GM12801 (cell line): ENCODE data around the gene CARD14.

Experiments
- TF ChIP-seq, protein P1 (sequence below): IDR thresholded peaks from one replicate; pipeline ENCODE4 v1.5.1; 2011; ENCODE audit warnings: control low read depth; ENCODE audit not compliant: insufficient read length; ENCODE audit errors: extremely low read depth

The CARD14 gene

DNA sequence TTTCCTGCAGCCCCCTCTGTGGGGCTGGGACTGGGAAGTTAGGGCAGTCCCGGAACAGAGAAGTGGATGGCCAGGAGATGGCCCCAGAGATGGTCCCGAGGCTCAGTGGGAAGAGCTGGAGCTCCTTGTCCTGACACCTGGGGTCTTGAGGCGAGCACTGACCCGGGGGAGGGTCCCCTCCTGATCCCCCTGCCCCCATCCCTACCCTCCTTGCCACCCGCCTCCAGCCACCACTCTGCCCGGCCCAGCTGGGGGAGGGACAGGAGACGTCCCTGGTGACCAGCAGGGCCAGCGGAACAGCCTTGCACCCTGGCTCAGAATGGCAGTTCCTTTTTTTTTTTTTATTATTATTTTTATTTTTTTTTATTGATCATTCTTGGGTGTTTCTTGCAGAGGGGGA, 76.9 kb downstream of the CARD14 start:
- TF ChIP-seq, protein P1, sequence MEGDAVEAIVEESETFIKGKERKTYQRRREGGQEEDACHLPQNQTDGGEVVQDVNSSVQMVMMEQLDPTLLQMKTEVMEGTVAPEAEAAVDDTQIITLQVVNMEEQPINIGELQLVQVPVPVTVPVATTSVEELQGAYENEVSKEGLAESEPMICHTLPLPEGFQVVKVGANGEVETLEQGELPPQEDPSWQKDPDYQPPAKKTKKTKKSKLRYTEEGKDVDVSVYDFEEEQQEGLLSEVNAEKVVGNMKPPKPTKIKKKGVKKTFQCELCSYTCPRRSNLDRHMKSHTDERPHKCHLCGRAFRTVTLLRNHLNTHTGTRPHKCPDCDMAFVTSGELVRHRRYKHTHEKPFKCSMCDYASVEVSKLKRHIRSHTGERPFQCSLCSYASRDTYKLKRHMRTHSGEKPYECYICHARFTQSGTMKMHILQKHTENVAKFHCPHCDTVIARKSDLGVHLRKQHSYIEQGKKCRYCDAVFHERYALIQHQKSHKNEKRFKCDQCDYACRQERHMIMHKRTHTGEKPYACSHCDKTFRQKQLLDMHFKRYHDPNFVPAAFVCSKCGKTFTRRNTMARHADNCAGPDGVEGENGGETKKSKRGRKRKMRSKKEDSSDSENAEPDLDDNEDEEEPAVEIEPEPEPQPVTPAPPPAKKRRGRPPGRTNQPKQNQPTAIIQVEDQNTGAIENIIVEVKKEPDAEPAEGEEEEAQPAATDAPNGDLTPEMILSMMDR = no peak

DNA sequence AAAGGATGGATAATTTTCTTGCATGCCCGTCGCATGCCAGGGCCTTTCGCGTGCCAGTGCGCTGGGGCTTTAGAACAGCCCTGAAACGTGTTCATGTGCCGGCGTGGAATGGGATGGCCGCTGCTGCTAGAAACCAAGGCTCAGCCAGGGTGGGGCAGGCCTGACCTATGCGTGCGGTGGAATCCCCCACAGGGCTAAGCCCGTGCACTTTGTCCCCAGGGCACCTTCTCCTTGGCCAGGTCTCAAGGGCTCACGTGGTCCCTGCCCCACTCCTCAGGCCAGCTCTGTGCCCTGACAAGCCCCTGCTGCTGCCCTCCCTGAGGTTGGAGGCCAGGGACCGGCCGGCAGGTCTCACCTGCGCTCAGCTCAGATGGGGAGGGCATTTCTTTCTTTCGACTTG, 77.7 kb downstream of the CARD14 start:
- TF ChIP-seq, protein P1 = no peak

DNA sequence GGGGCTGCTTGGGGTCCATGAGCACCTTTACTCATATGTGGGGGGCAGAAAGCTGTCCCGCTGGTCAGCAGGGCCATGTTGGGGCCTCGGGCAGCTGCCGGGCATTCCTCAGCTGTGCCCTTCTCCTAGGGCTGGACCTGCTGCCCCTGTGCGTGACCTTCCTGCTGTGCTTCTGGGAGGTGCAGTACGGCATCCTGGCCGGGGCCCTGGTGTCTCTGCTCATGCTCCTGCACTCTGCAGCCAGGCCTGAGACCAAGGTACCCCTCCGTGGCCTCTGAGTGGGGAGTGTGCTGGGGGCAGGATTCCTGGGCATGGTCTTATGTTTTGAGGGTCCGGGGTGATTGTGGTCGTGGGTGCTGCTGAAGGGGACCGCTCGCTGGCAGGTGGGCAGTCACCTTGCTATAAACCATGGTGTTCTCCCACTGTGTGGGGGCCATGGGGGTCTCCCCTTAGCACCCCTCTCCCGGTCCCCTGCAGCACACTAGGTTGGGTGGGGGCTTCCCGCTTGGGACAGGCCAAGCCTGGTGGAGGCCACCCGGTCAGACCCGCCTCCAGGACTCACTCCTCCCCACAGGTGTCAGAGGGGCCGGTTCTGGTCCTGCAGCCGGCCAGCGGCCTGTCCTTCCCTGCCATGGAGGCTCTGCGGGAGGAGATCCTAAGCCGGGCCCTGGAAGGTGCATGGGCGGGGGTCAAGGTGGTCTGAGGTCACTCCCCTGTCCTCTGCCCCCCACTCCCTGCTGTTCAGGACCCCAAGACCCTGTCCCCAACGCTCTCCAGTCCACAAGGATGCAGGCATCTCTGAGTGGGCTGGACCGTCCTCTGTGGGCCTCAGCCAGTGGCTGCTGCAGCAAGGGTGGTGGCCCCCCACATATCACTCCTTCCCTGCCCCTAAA, 78.4 kb downstream of the CARD14 start:
- TF ChIP-seq, protein P1 = no peak

DNA sequence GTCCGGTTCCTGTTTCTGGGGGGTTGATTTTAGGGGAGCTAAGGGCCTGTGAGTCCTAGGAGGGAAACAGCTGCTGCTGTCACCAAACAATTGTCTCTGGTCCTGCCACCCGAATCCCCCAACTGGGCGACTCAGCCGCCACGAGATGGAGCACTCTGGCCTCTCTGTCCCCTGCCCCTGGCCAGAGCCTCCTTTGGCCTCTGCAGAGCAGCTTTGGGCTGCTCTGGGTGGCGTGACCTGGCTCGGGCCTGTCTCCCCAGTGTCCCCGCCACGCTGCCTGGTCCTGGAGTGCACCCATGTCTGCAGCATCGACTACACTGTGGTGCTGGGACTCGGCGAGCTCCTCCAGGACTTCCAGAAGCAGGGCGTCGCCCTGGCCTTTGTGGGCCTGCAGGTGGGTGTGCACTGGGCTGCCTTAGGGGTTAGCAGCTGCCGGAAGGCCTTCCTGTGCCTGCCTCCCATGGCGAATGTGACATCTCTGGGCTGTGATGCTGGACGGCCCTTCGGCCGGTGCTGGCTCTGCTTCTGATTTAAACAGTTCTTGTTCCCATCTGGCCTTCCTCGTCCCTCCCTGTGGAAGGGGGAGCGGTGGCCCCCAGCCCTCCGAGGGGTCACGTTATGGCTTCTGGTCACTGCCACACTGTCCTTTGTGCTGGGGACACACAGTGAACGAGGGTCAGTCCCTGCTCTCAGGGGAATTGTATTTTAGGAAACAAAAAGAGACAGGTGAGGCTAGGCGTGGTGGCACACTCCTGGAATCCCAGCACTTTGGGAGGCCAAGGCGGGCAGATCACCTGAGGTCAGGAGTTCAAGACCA, 79.3 kb downstream of the CARD14 start:
- TF ChIP-seq, protein P1 = no peak

DNA sequence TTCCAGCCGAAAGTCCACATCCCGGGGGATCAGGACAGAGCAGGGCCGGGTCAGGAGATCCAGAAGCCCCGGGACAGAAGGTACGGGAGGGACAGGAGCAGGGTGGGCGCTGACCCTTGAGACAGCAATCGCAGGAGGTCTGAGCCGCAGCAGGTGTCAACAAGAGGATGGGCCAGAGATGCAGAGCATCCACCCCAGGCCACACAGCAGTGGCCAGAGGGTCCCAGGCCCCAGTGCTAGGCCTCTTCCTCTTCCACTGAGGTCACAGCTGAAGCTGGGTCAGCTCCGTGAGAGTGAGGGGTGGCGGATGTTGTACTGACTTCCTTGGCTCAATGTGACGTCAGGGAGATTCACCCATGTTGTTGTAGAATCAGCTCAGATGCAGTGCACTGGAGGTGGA, 82.1 kb downstream of the CARD14 start:
- TF ChIP-seq, protein P1 = no peak

DNA sequence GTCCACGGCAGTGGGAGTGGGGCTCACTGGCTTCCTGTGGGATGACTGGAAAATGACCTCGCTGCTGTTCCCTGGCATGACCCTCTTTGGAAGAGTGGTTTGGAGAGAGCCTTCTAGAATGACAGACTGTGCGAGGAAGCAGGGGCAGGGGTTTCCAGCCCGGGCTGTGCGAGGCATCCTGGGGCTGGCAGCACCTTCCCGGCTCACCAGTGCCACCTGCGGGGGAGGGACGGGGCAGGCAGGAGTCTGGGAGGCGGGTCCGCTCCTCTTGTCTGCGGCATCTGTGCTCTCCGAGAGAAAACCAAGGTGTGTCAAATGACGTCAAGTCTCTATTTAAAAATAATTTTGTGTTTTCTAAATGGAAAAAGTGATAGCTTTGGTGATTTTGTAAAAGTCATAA, 83.0 kb downstream of the CARD14 start:
- TF ChIP-seq, protein P1 = no peak

DNA sequence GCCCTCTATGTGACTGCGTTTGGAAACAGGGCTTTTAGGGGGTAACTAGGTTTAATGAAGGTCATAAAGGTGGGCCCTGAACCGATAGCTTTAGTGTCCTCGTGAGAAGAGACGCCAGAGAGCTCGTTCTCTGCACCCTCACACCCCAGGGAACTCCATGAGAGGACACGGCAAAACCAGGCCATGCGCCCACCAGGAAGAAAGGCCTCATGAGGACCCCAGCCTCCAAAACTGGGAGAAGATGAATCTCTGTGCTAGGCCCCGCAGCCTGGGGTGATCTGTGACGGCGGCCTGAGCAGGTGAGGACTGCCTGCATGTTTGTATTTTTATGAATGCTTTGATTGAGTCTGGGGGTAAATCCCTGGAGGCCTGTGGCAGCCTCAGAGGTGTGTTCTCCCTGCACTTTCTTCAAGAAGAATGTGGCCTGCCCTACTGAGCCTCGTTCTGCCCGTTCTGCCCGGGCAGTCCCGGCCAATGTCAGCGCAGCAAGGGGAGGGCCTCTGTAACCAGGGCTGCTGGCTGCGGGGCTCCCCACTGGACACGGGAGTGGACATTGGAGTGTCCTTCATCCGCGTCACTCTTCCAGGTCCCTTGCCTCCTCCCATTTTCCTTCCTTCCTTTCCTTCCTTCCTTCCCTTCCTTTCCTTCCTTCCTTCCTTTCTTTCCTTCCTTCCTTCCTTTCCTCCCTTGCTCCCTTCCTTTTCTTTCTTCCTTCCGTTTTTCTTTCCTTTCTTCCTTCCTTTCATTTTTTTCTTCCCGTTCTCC, 84.0 kb downstream of the CARD14 start:
- TF ChIP-seq, protein P1 = no peak
